Forelimb muscle (tissue), 1 donor: ENCODE data around the gene MTCH1. TPM values are rescaled to one million over a fixed set of nuclear protein-coding genes. Genes with fewer than 3 reads are reported as not detected.

Source experiments
- DNase-seq: peaks from one replicate; pipeline ENCODE4 v3.0.0-alpha.2; 2013; ENCODE audit warnings: low read depth
- polyA plus RNA-seq: library from polyadenylated mRNA; unstranded; fragments of 120-200 nt; gene quantifications from one replicate; pipeline ENCODE4 v1.2.1, GENCODE V29; 2013; ENCODE audit not compliant: insufficient read length

MTCH1 gene
- polyA plus RNA-seq, 1 donor = 101 TPM

GRCh38 chr6:37017606-37018197 lies 31.7 kb upstream of the MTCH1 start:
- no peak for DNase-seq

- no peak for DNase-seq
These were observed 31.0 kb upstream of the MTCH1 start for GRCh38 chr6:37016995-37017394.

- DNase-seq = no peak
These were observed 29.5 kb upstream of the MTCH1 start for GRCh38 chr6:37015532-37015931.

GRCh38 chr6:37014667-37015066 lies 28.7 kb upstream of the MTCH1 start:
- DNase-seq = no peak

- no peak for DNase-seq
These were observed 27.8 kb upstream of the MTCH1 start for GRCh38 chr6:37013516-37014491.

- DNase-seq = no peak
These were observed 25.8 kb upstream of the MTCH1 start for GRCh38 chr6:37011656-37012378.

- DNase-seq = no peak
These were observed 24.5 kb upstream of the MTCH1 start for GRCh38 chr6:37010402-37010892.

GRCh38 chr6:37008484-37009465 lies 22.8 kb upstream of the MTCH1 start:
- DNase-seq = no peak

- DNase-seq = no peak
These were observed 21.5 kb upstream of the MTCH1 start for GRCh38 chr6:37007340-37008043.

- DNase-seq = no peak
These were observed 20.9 kb upstream of the MTCH1 start for GRCh38 chr6:37006793-37007339.

- no peak for DNase-seq
These were observed 20.0 kb upstream of the MTCH1 start for GRCh38 chr6:37005827-37006567.

GRCh38 chr6:37005061-37005810 lies 19.2 kb upstream of the MTCH1 start, which contains the start of gene FGD2:
Gene FGD2 (plus strand): TSS chr6:37005655. CDS start chr6:37005818, 163 bp downstream.
- no peak for DNase-seq

- DNase-seq = no peak
These were observed 18.3 kb upstream of the MTCH1 start for GRCh38 chr6:37004044-37004980.

- no peak for DNase-seq
These were observed 13.7 kb upstream of the MTCH1 start for GRCh38 chr6:36999751-37000125.

GRCh38 chr6:36999061-36999750 lies 13.2 kb upstream of the MTCH1 start:
- DNase-seq = no peak

- DNase-seq = no peak
These were observed 12.7 kb upstream of the MTCH1 start for GRCh38 chr6:36998723-36999038.
